Measurements from ENCODE around the gene ST8SIA6. TPM values are rescaled to one million over a fixed set of nuclear protein-coding genes. Genes with fewer than 3 reads are reported as not detected.

Gene ST8SIA6
- total RNA-seq, 2 experiments from 2014 or later: 0.19 to 0.34 TPM

- no peaks in the 10 kb centered on the region for H3K4me1 ChIP-seq (ENCODE audit: insufficient read depth, low read length)
- no peak overlapping the region for H3K4me3 ChIP-seq (ENCODE audit: low read length)
- H3K36me3 Mint-ChIP-seq (ENCODE audit: low read depth): no peaks in the 10 kb centered on the region
- intact Hi-C loops (cut with DNase I, micrococcal nuclease): no loop called here
- H3K27ac ChIP-seq (ENCODE audit: low read depth in 1 of 2, low read length in 2 of 2): no peak overlapping the region
- H3K27ac Mint-ChIP-seq: no peak overlapping the region
- POLR2A ChIA-PET: no interaction called here
- ATAC-seq (ENCODE audit: poor library complexity) (no peak), DNase-seq (no peak)
- H3K27me3 Mint-ChIP-seq: no peaks in the 10 kb centered on the region
- H3K27me3 ChIP-seq (ENCODE audit: control insufficient read depth in 1 of 2, insufficient read depth in 2 of 2, low read length in 2 of 2): no peaks in the 10 kb centered on the region
- no peaks in the 10 kb centered on the region for H3K9me3 Mint-ChIP-seq
- no peaks in the 10 kb centered on the region for H3K9me3 ChIP-seq (ENCODE audit: control insufficient read depth in 1 of 2, insufficient read depth in 1 of 2, low read length in 2 of 2)
- H3K4me1 Mint-ChIP-seq (ENCODE audit: low read depth): no peaks in the 10 kb centered on the region
- no peak overlapping the region for H3K4me3 Mint-ChIP-seq
- H3K36me3 ChIP-seq (ENCODE audit: insufficient read depth, low read length): no peaks in the 10 kb centered on the region
- CTCF ChIA-PET: interaction anchor here (0.6 to 1.1 kb wide), 3 partner anchors 25 to 245 kb away, joined by 3 read pairs; no protein-coding TSS in a partner anchor
- TF ChIP-seq CTCF (IDR thresholded peaks at IDR 0.05): no peak
These were observed 74.4 kb downstream of the ST8SIA6 start for GRCh38 chr10:17380016-17380415.

DNA sequence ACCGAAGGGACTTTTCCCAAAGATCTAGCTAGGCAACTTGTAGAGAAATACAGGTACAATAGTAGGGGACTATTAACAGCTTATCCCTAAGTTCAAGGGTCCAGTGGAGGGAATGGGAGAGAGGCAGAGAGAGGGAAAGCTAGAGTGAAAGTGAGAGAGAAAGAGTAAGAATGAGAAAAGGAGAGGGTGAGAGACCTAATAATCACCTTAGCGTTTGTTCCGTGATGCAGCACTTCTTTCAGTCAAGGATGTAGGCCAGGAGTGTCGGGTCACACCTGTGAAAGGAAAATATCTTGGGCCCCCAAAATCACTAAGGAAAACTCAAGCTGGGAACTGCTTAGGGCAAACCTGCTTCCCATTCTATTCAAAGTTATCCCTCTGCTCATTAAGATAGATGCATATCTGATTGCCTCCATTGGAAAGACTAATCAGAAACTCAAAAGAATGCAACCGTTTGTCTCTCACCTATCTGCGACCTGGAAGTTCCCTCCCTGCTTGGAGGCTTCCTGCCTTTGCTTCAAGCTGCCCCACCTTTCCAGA lies 75.2 kb downstream of the ST8SIA6 start:
- Mint-ChIP-seq H3K4me3 (no peak overlapping the region), H3K27ac (no peak overlapping the region), H3K27me3 (no peaks in the 10 kb centered on the region), H3K36me3 (ENCODE audit: low read depth) (no peaks in the 10 kb centered on the region), H3K9me3 (no peaks in the 10 kb centered on the region), H3K4me1 (ENCODE audit: low read depth) (no peaks in the 10 kb centered on the region)
- POLR2A ChIA-PET: no interaction called here
- TF ChIP-seq CTCF (IDR thresholded peaks at IDR 0.05): no peak
- H3K36me3 ChIP-seq (ENCODE audit: insufficient read depth, low read length): no peaks in the 10 kb centered on the region
- H3K9me3 ChIP-seq (ENCODE audit: control insufficient read depth in 1 of 2, insufficient read depth in 1 of 2, low read length in 2 of 2): no peaks in the 10 kb centered on the region
- no peak overlapping the region for H3K27ac ChIP-seq (ENCODE audit: low read depth in 1 of 2, low read length in 2 of 2)
- ATAC-seq (ENCODE audit: poor library complexity) (no peak), DNase-seq (no peak)
- intact Hi-C loops (cut with DNase I, micrococcal nuclease): no loop called here
- CTCF ChIA-PET: interaction anchor here (0.8 to 1.1 kb wide), 2 partner anchors 24 to 244 kb away, joined by 3 read pairs; no protein-coding TSS in a partner anchor
- H3K4me3 ChIP-seq (ENCODE audit: low read length): no peak overlapping the region
- no peaks in the 10 kb centered on the region for H3K27me3 ChIP-seq (ENCODE audit: control insufficient read depth in 1 of 2, insufficient read depth in 2 of 2, low read length in 2 of 2)
- H3K4me1 ChIP-seq (ENCODE audit: insufficient read depth, low read length): no peaks in the 10 kb centered on the region

GRCh38 chr10:17375936-17376584 lies 78.3 kb downstream of the ST8SIA6 start:
- no peaks in the 10 kb centered on the region for H3K4me1 Mint-ChIP-seq (ENCODE audit: low read depth)
- Histone ChIP-seq H3K9me3 (ENCODE audit: control insufficient read depth in 1 of 2, insufficient read depth in 1 of 2, low read length in 2 of 2) (no peaks in the 10 kb centered on the region), H3K4me3 (ENCODE audit: low read length) (no peak overlapping the region), H3K27me3 (ENCODE audit: control insufficient read depth in 1 of 2, insufficient read depth in 2 of 2, low read length in 2 of 2) (no peaks in the 10 kb centered on the region), H3K4me1 (ENCODE audit: insufficient read depth, low read length) (no peaks in the 10 kb centered on the region), H3K27ac (ENCODE audit: low read depth in 1 of 2, low read length in 2 of 2) (no peak overlapping the region), H3K36me3 (ENCODE audit: insufficient read depth, low read length) (no peaks in the 10 kb centered on the region)
- no peaks in the 10 kb centered on the region for H3K36me3 Mint-ChIP-seq (ENCODE audit: low read depth)
- H3K27ac Mint-ChIP-seq: no peak overlapping the region
- no peaks in the 10 kb centered on the region for H3K9me3 Mint-ChIP-seq
- H3K4me3 Mint-ChIP-seq: no peak overlapping the region
- no peak for ATAC-seq (ENCODE audit: poor library complexity)
- TF ChIP-seq CTCF (IDR thresholded peaks at IDR 0.05): peak; percentile 43
- CTCF ChIA-PET: interaction anchor here (1.0 to 1.3 kb wide), 2 partner anchors 12 to 24 kb away, joined by 3 read pairs; no protein-coding TSS in a partner anchor
- POLR2A ChIA-PET: no interaction called here
- no peaks in the 10 kb centered on the region for H3K27me3 Mint-ChIP-seq
- intact Hi-C loops (cut with DNase I, micrococcal nuclease): no loop called here
- peak in 7 of 14 experiments; percentile 1 to 32 (median 11) for DNase-seq

Measured in CD4-positive, alpha-beta T cell (primary cell).